Measurements from ENCODE around the gene CD53.

- TF ChIP-seq, protein P1, sequence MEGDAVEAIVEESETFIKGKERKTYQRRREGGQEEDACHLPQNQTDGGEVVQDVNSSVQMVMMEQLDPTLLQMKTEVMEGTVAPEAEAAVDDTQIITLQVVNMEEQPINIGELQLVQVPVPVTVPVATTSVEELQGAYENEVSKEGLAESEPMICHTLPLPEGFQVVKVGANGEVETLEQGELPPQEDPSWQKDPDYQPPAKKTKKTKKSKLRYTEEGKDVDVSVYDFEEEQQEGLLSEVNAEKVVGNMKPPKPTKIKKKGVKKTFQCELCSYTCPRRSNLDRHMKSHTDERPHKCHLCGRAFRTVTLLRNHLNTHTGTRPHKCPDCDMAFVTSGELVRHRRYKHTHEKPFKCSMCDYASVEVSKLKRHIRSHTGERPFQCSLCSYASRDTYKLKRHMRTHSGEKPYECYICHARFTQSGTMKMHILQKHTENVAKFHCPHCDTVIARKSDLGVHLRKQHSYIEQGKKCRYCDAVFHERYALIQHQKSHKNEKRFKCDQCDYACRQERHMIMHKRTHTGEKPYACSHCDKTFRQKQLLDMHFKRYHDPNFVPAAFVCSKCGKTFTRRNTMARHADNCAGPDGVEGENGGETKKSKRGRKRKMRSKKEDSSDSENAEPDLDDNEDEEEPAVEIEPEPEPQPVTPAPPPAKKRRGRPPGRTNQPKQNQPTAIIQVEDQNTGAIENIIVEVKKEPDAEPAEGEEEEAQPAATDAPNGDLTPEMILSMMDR (IDR thresholded peaks at IDR 0.05): no peak
- TF ChIP-seq EZH2 (IDR thresholded peaks at IDR 0.05): no peak
Observed at GRCh38 chr1:110873856-110874255, 908 bp downstream of the CD53 start.
